Uterus (tissue), 4 donors: ENCODE measurements around the gene EPHA5. TPM values are rescaled to one million over a fixed set of nuclear protein-coding genes. Genes with fewer than 3 reads are reported as not detected.

Experiments
- DNase-seq, 2 donors: peaks; one replicate each; pipeline ENCODE4 v3.0.0-alpha.2; 2019 to 2020
- H3K27ac ChIP-seq, 2 donors: fragments of 200-600 bp; sonication (generic); 1 replicate in 1 of 2; 2 replicates in 1 of 2; pipeline ENCODE4 v1.5.1; 2016 to 2018
- H3K27me3 ChIP-seq, 2 donors: fragments of 200-600 bp; sonication (generic); one replicate each; pipeline ENCODE4 v1.5.1; 2018 to 2019; ENCODE audit warnings: control low read depth in 1 of 2
- H3K36me3 ChIP-seq, 2 donors: fragments of 200-600 bp; sonication (generic); one replicate each; pipeline ENCODE4 v1.5.1; 2019; ENCODE audit warnings: control low read depth in 1 of 2
- H3K4me1 ChIP-seq, 2 donors: fragments of 200-600 bp; sonication (generic); one replicate each; pipeline ENCODE4 v1.5.1; 2018 to 2019; ENCODE audit warnings: control low read depth in 1 of 2
- H3K4me3 ChIP-seq, 2 donors: fragments of 200-600 bp; sonication (generic); 1 replicate in 1 of 2; 2 replicates in 1 of 2; pipeline ENCODE4 v1.5.1; 2018 to 2019; ENCODE audit warnings: mild to moderate bottlenecking in 1 of 2
- H3K9me3 ChIP-seq, 2 donors: fragments of 200-600 bp; sonication (generic); one replicate each; pipeline ENCODE4 v1.5.1; 2019; ENCODE audit warnings: control low read depth in 1 of 2
- POLR2A ChIP-seq, 2 donors: fragments of 450-650 bp; IDR thresholded peaks; one replicate each; pipeline ENCODE4 v1.6.1; 2016; ENCODE audit warnings: antibody characterized with exemption in 2 of 2, mild to moderate bottlenecking in 1 of 2, moderate library complexity in 1 of 2
- intact Hi-C: fragments of 100-400 bp; cut with DNase I; formaldehyde crosslinking; loops from one replicate; pipeline ENCODE4 v1.15.1; 2023; ENCODE audit warnings: low total_unique reads
- total RNA-seq, 4 donors: library from RNA; depleted of rRNA in 3 of 4; stranded (reverse); fragments of >200 nt in 3 of 4; gene quantifications; one replicate each; pipeline versions ENCODE4 v1.1.0 to v1.2.4, GENCODE V29; 2014 to 2023
- TF ChIP-seq, protein P1 (sequence below), 4 experiments: fragments of 200-600 bp in 2 of 4; fragments of 450-650 bp in 2 of 4; sonication (generic) in 2 of 4; IDR thresholded peaks; one replicate each; pipeline ENCODE4 v1.5.1; 2016 to 2019; ENCODE audit warnings: antibody characterized with exemption in 4 of 4, mild to moderate bottlenecking in 2 of 4, moderate library complexity in 1 of 4
- donor health status: DM: yes; HTN: yes; CAD: no.

The EPHA5 gene
- total RNA-seq, 4 donors from 2014 or later, result 1.2 to 10.4 TPM; not detected in 2

DNA sequence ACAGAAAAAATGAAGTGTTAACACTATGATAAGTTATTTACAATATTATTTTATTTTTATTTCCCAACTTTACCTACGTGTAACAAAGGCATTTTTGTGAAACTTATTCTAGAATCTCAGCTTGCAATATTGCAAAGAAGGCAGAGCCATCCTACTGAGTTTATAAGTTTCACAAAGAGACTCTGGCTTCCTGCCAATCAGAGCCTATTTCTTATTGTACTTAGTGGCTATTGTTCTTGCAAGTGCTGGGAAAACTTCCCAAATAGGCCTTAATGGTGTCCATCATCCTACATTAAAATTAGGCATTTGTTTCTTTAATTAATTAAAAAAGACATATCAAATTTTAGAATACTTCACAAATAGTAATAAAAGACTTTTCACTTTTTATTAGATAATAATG is 233.2 kb downstream of the EPHA5 start:
- DNase-seq, result no peak
- TF ChIP-seq POLR2A (IDR thresholded peaks at IDR 0.05), result no peak
- TF ChIP-seq, protein P1, sequence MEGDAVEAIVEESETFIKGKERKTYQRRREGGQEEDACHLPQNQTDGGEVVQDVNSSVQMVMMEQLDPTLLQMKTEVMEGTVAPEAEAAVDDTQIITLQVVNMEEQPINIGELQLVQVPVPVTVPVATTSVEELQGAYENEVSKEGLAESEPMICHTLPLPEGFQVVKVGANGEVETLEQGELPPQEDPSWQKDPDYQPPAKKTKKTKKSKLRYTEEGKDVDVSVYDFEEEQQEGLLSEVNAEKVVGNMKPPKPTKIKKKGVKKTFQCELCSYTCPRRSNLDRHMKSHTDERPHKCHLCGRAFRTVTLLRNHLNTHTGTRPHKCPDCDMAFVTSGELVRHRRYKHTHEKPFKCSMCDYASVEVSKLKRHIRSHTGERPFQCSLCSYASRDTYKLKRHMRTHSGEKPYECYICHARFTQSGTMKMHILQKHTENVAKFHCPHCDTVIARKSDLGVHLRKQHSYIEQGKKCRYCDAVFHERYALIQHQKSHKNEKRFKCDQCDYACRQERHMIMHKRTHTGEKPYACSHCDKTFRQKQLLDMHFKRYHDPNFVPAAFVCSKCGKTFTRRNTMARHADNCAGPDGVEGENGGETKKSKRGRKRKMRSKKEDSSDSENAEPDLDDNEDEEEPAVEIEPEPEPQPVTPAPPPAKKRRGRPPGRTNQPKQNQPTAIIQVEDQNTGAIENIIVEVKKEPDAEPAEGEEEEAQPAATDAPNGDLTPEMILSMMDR (IDR thresholded peaks at IDR 0.05), result no peak
- H3K36me3 ChIP-seq, result no peaks in the 10 kb centered on the region
- no peaks in the 10 kb centered on the region for H3K9me3 ChIP-seq
- H3K27ac ChIP-seq, result no peak overlapping the region
- intact Hi-C loops, result no loop called here
- H3K27me3 ChIP-seq, result no peaks in the 10 kb centered on the region
- H3K4me1 ChIP-seq, result no peaks in the 10 kb centered on the region
- no peak overlapping the region for H3K4me3 ChIP-seq

DNA sequence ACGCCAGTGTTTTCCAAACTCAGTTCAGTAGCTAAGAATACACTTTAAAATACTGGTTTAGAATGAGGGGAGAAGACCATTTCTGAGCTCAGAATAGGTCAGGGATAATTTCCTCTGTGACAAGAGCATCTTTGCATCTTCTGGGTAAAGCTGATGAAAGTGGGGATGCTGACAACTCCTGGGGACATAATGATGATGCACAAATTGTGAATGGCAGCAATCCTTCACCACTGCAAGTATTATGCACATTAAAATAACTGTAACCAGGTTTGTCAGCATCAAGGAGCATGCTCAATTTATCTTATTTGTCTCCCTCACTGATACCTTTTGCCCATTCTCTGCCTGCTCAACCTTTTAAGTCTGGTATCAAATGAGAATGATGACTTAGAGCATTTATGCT is 248.2 kb downstream of the EPHA5 start:
- no peak for DNase-seq
- Histone ChIP-seq H3K36me3 (no peaks in the 10 kb centered on the region), H3K27me3 (no peaks in the 10 kb centered on the region), H3K4me1 (no peaks in the 10 kb centered on the region), H3K9me3 (no peaks in the 10 kb centered on the region), H3K4me3 (no peak overlapping the region), H3K27ac (no peak overlapping the region)
- intact Hi-C loops, result no loop called here
- no peak for TF ChIP-seq POLR2A (IDR thresholded peaks at IDR 0.05)
- TF ChIP-seq, protein P1 (IDR thresholded peaks at IDR 0.05), result no peak

DNA sequence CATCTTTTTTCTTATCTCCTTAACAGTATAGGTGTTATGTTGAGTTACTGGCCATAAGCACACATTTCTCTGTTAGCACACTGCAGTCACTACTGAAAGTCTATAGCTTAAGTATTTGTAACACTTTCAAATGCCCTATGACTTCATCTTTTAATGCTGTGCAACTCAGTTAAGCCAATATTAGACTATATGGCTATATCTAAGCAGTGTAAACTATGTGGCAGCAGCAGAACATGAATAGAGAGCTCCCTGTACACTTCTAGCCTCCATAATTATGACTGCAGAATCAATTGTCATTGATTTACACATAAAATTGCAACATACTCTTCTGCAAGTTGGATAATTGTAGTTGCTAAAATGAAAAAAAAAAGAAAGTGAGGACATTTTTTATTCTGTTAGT is 250.3 kb downstream of the EPHA5 start:
- no peaks in the 10 kb centered on the region for H3K36me3 ChIP-seq
- no peak overlapping the region for H3K27ac ChIP-seq
- H3K9me3 ChIP-seq, result no peaks in the 10 kb centered on the region
- intact Hi-C loops, result no loop called here
- H3K27me3 ChIP-seq, result no peaks in the 10 kb centered on the region
- no peaks in the 10 kb centered on the region for H3K4me1 ChIP-seq
- no peak for DNase-seq
- no peak for TF ChIP-seq POLR2A (IDR thresholded peaks at IDR 0.05)
- TF ChIP-seq, protein P1 (IDR thresholded peaks at IDR 0.05), result no peak
- H3K4me3 ChIP-seq, result no peak overlapping the region

DNA sequence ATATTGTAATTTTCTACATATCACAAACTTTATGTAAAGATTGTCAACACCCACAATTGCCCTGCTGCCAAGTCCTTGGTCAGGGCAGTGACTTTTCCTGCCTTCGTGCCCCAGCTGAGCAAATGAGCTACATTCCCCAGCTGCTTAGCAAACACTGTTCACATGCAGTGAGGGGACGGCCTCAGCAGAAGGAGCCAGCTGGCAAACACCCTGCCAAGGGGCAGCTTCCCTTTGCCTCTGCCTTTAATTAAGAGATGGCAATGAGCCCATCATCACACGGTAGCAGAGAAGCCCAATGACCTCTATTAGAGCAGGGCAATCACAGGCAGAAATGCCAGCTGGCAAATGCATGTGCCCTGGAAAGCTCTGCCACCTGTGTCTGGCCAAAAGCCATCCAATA is 253.4 kb downstream of the EPHA5 start:
- Histone ChIP-seq H3K36me3 (peaks cover 0 to 3% of the 10 kb centered on the region in 2 donors), H3K27me3 (no peaks in the 10 kb centered on the region)
- no peak for DNase-seq

DNA sequence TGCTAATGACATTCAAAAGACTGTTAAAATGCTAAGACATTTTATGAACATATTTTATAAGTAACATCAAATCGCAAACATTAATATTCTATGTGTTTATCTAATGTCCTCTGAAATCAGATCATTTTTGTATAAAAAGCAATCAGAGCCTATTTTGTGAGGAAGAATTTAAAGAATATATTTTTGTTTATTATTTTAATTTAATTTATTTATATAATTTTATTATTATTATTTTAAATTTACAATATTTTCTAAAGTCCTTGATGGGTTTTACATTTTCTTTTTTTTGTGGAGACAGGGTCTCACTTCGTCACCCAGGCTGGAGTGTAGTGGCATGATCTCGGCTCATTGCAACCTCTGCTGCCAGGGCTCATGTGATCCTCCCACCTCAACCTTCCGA is 262.8 kb downstream of the EPHA5 start:
- H3K4me1 ChIP-seq, result no peaks in the 10 kb centered on the region
- no peaks in the 10 kb centered on the region for H3K27me3 ChIP-seq
- H3K9me3 ChIP-seq, result no peaks in the 10 kb centered on the region
- TF ChIP-seq, protein P1 (IDR thresholded peaks at IDR 0.05), result no peak
- no peak for TF ChIP-seq POLR2A (IDR thresholded peaks at IDR 0.05)
- no peak for DNase-seq
- intact Hi-C loops, result no loop called here
- no peak overlapping the region for H3K4me3 ChIP-seq
- no peaks in the 10 kb centered on the region for H3K36me3 ChIP-seq
- H3K27ac ChIP-seq, result no peak overlapping the region

More for the DNA sequence above, 253.4 kb downstream of the EPHA5 start:
- Histone ChIP-seq H3K27ac (no peak overlapping the region), H3K4me1 (no peaks in the 10 kb centered on the region), H3K9me3 (no peaks in the 10 kb centered on the region), H3K4me3 (no peak overlapping the region)
- TF ChIP-seq, protein P1 (IDR thresholded peaks at IDR 0.05), result no peak
- TF ChIP-seq POLR2A (IDR thresholded peaks at IDR 0.05), result no peak
- intact Hi-C loops, result no loop called here
